Astrocyte of the cerebellum (primary cell): Measurements from ENCODE around the gene CDH4.
"Not testable (repeated sequence)": the region's sequence is repeated elsewhere in the genome, so short reads cannot be mapped to it uniquely, and the experiment has no call there.

Experiments used
- DNase-seq: peaks from one replicate; pipeline ENCODE4 v3.0.0-alpha.2; 2011; ENCODE audit warnings: low read depth
- H3K4me3 ChIP-seq: 2 replicates; pipeline ENCODE4 v1.5.1; 2011; ENCODE audit warnings: mild to moderate bottlenecking, low read depth, low read length, moderate library complexity
- CTCF ChIP-seq: IDR thresholded peaks from 2 replicates; pipeline ENCODE4 v1.5.1; 2012; ENCODE audit warnings: low read length, low read depth, moderate library complexity, mild to moderate bottlenecking; ENCODE audit errors: missing control alignments
- in situ Hi-C: cut with HindIII; loops from 2 replicates; pipeline ENCODE4 v1.10.0; 2017; ENCODE audit warnings: low sequenced_read_pairs

Gene CDH4

GRCh38 chr20:61982191-61982950, 730.3 kb downstream of the CDH4 start:
- in situ Hi-C loops: no loop called here
- no peak for TF ChIP-seq CTCF
- no peak for DNase-seq
- H3K4me3 ChIP-seq: no peak overlapping the region

GRCh38 chr20:61982951-61983315, 730.9 kb downstream of the CDH4 start:
- in situ Hi-C loops: no loop called here

GRCh38 chr20:61983965-61984364, 731.9 kb downstream of the CDH4 start:
- no peak for DNase-seq
- no peak for TF ChIP-seq CTCF
- in situ Hi-C loops: no loop called here
- no peak overlapping the region for H3K4me3 ChIP-seq

More at GRCh38 chr20:61982951-61983315, 730.9 kb downstream of the CDH4 start:
- no peak for TF ChIP-seq CTCF
- no peak overlapping the region for H3K4me3 ChIP-seq
- no peak for DNase-seq

GRCh38 chr20:61984431-61984830, 732.4 kb downstream of the CDH4 start:
- in situ Hi-C loops, DNase-seq, H3K4me3 ChIP-seq: not testable (repeated sequence)

- no peak for TF ChIP-seq CTCF
- DNase-seq: no peak
- in situ Hi-C loops: no loop called here
- no peak overlapping the region for H3K4me3 ChIP-seq
Observed at GRCh38 chr20:61985096-61985495, 733.0 kb downstream of the CDH4 start.

- in situ Hi-C loops: no loop called here
- TF ChIP-seq CTCF: no peak
- no peak overlapping the region for H3K4me3 ChIP-seq
- DNase-seq: no peak
Observed at GRCh38 chr20:61986762-61987321, 734.8 kb downstream of the CDH4 start.

GRCh38 chr20:61988665-61989064, 736.6 kb downstream of the CDH4 start:
- no peak for TF ChIP-seq CTCF
- in situ Hi-C loops: no loop called here
- H3K4me3 ChIP-seq: no peak overlapping the region
- DNase-seq: no peak
